ENCODE data around the gene GRIN1. TPM values are rescaled to one million over a fixed set of nuclear protein-coding genes. Genes with fewer than 3 reads are reported as not detected.

The GRIN1 gene
- total and polyA plus RNA-seq, 10 of the 15 experiments (the other 5 are each of a cell fraction or from before 2014, with no cell fraction given) = 0.05 to 0.10 (median 0.06) TPM; not detected in 6

DNA sequence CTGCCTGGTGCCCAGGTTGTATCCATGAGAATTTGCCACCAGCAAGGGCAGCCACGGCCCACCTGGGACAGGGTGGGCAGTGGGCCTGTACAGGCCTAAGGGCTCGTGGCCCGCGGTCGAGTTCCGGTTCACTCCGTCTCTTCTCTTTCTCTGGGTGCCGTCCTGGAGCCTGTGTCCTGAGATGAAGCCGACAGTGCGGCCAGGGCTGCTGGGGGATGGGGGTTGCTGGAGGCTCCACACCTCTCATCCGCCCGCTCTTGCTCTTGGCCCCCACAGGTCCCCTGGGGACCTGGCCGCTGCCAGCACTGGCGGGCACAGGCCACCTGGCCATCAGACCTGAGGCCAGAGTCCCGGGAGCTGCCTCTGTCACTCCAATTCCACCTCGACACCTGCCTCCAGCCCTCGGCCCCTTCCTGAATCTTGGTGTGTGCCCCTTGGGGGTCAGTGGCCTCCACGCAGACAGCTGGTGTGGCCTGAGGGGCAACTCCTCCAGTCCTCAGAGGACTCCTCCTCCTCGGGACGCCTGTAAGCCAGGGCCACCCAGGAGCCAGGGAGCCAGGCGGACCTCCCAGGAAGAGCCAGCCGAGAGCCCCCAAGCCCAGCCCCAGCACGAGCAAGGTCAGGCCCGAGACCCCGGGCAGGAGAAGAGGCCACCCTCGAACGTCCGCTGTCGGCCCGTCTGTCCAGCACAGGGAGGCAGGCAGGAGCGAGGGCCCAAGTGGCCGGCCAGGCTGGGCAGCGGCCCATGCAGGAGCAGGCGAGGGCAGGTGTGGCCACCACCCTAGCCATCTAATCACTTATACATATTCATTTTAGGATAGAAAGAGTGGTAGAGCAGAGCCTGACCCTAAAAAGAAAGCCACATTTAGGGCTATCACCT, 25.7 kb downstream of the GRIN1 start:
- ATAC-seq (no peak), DNase-seq (ENCODE audit: low read depth, low spot score) (no peak), FAIRE-seq (no peak)
- Histone ChIP-seq H3K4me2 (ENCODE audit: control insufficient read depth, insufficient read depth) (no peak overlapping the region), H3K36me3 (ENCODE audit: control insufficient read depth in 2 of 2, insufficient read depth in 2 of 2, low read length in 1 of 2) (no peaks in the 10 kb centered on the region), H3K4me1 (ENCODE audit: control insufficient read depth, insufficient read depth, low read length) (peaks cover 10% of the 10 kb centered on the region), H3K27me3 (replicated peaks in 1 of 2; ENCODE audit: control insufficient read depth in 2 of 2, insufficient read depth in 2 of 2, low read length in 1 of 2) (peaks cover 0 to 5% of the 10 kb centered on the region in 2 experiments; a peak in 2 of 4 replicates), H3K27ac (ENCODE audit: control insufficient read depth, insufficient read depth) (no peak overlapping the region), H3K4me3 (no peak overlapping the region), H2AFZ (ENCODE audit: control insufficient read depth, low read depth, low read length) (no peak overlapping the region), H3K79me2 (ENCODE audit: control insufficient read depth, insufficient read depth, low read length) (no peaks in the 10 kb centered on the region), H3K9ac (ENCODE audit: control insufficient read depth, insufficient read depth, low read length) (no peak overlapping the region), H4K20me1 (ENCODE audit: control insufficient read depth, insufficient read depth) (no peaks in the 10 kb centered on the region), H3K9me3 (replicated peaks; ENCODE audit: control insufficient read depth, insufficient read depth, low read length) (no peaks in the 10 kb centered on the region; the same call in 2 of the 3 replicates)
- TF ChIP-seq, protein P1, sequence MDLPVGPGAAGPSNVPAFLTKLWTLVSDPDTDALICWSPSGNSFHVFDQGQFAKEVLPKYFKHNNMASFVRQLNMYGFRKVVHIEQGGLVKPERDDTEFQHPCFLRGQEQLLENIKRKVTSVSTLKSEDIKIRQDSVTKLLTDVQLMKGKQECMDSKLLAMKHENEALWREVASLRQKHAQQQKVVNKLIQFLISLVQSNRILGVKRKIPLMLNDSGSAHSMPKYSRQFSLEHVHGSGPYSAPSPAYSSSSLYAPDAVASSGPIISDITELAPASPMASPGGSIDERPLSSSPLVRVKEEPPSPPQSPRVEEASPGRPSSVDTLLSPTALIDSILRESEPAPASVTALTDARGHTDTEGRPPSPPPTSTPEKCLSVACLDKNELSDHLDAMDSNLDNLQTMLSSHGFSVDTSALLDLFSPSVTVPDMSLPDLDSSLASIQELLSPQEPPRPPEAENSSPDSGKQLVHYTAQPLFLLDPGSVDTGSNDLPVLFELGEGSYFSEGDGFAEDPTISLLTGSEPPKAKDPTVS (IDR thresholded peaks at IDR 0.05; ENCODE audit: low read depth, low read length) = no peak
- ChIA-PET CTCF (no interaction called here), RAD21 (ENCODE audit: unreplicated experiment) (no interaction called here), POLR2A (no interaction called here), SMC1A (ENCODE audit: uncharacterized antibody, unreplicated experiment) (no interaction called here)
- intact Hi-C loops (cut with micrococcal nuclease; ENCODE audit: unreplicated experiment) (no loop called here), in situ Hi-C loops (cut with MboI) (no loop called here)
- BruUV-seq (replicated peaks) = no TSS peak
- 52% methylated on average over 32 of the region's 34 CpGs for WGBS (ENCODE audit: insufficient coverage, insufficient replicate concordance, low lambda C conversion rate, missing lambda C conversion rate)

- no peak for FAIRE-seq
- CTCF ChIA-PET = no interaction called here
- Histone ChIP-seq H2AFZ (ENCODE audit: control insufficient read depth, low read depth, low read length) (no peak overlapping the region), H3K36me3 (ENCODE audit: control insufficient read depth in 2 of 2, insufficient read depth in 2 of 2, low read length in 1 of 2) (no peaks in the 10 kb centered on the region), H3K27ac (ENCODE audit: control insufficient read depth, insufficient read depth) (no peak overlapping the region), H3K4me2 (ENCODE audit: control insufficient read depth, insufficient read depth) (no peak overlapping the region), H4K20me1 (ENCODE audit: control insufficient read depth, insufficient read depth) (no peaks in the 10 kb centered on the region), H3K9ac (ENCODE audit: control insufficient read depth, insufficient read depth, low read length) (no peak overlapping the region), H3K27me3 (replicated peaks in 1 of 2; ENCODE audit: control insufficient read depth in 2 of 2, insufficient read depth in 2 of 2, low read length in 1 of 2) (peaks cover 0 to 8% of the 10 kb centered on the region in 2 experiments; a peak in 3 of 4 replicates), H3K9me3 (replicated peaks; ENCODE audit: control insufficient read depth, insufficient read depth, low read length) (no peaks in the 10 kb centered on the region; the same call in 2 of the 3 replicates), H3K4me1 (ENCODE audit: control insufficient read depth, insufficient read depth, low read length) (peaks cover 8% of the 10 kb centered on the region; the same call in 1 of the 2 replicates), H3K79me2 (ENCODE audit: control insufficient read depth, insufficient read depth, low read length) (no peaks in the 10 kb centered on the region), H3K4me3 (no peak overlapping the region)
- RAD21 ChIA-PET (ENCODE audit: unreplicated experiment) = interaction anchor here (4.3 kb wide), 1 partner anchor 15 kb away, joined by 25 read pairs; no protein-coding TSS in a partner anchor
- no TSS peak for BruUV-seq (replicated peaks)
- POLR2A ChIA-PET = no interaction called here
- intact Hi-C loops (cut with micrococcal nuclease; ENCODE audit: unreplicated experiment) (no loop called here), in situ Hi-C loops (cut with MboI) (no loop called here)
- WGBS (ENCODE audit: insufficient coverage, insufficient replicate concordance, low lambda C conversion rate, missing lambda C conversion rate) = 44% methylated on average over 27 of the region's 32 CpGs
- SMC1A ChIA-PET (ENCODE audit: uncharacterized antibody, unreplicated experiment) = no interaction called here
- no peak for DNase-seq (ENCODE audit: low read depth, low spot score)
- ATAC-seq = no peak
- TF ChIP-seq POLR2AphosphoS2 (IDR thresholded peaks at IDR 0.05; ENCODE audit: low read depth, low read length) (no peak), ELK1 (IDR thresholded peaks at IDR 0.05; ENCODE audit: low read depth, low read length) (no peak), ZSCAN29 (IDR thresholded peaks at IDR 0.05) (no peak), RB1 (IDR thresholded peaks at IDR 0.05; ENCODE audit: borderline replicate concordance) (no peak), MEF2B (IDR thresholded peaks at IDR 0.05; ENCODE audit: partially characterized antibody, poor library complexity, severe bottlenecking) (no peak), PKNOX1 (IDR thresholded peaks at IDR 0.05) (no peak), CTCF (IDR thresholded peaks at IDR 0.05 in 2 of 3, conservative IDR thresholded peaks at IDR 0.05 in 1 of 3; ENCODE audit: control insufficient read depth in 2 of 3, extremely low read depth in 1 of 3, insufficient read depth in 1 of 3, low read depth in 3 of 3, low read length in 3 of 3) (no peak)
Measured at GRCh38 chr9:137165250-137165836, 26.4 kb downstream of the GRIN1 start.
